COLO829 (cell line): ENCODE measurements around the gene TTC9B.
"Not testable (repeated sequence)": the region's sequence is repeated elsewhere in the genome, so short reads cannot be mapped to it uniquely, and the experiment has no call there.

Experiments used
- DNase-seq: peaks from one replicate; pipeline ENCODE4 v3.0.0; 2012; ENCODE audit warnings: low spot score

Gene TTC9B

DNA sequence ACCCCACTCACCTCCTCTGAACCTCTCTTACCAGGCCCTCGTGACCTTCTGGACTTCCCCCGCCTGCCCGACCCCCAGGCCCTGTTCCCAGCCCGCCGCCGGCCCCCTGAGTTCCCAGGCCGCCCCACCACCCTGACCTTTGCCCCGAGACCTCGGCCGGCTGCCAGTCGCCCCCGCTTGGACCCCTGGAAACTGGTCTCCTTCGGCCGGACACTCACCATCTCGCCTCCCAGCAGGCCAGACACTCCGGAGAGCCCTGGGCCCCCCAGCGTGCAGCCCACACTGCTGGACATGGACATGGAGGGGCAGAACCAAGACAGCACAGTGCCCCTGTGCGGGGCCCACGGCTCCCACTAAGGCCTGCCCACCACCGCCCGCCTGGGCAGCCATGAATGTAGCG lies 3.2 kb downstream of the TTC9B start:
- no peak for DNase-seq

DNA sequence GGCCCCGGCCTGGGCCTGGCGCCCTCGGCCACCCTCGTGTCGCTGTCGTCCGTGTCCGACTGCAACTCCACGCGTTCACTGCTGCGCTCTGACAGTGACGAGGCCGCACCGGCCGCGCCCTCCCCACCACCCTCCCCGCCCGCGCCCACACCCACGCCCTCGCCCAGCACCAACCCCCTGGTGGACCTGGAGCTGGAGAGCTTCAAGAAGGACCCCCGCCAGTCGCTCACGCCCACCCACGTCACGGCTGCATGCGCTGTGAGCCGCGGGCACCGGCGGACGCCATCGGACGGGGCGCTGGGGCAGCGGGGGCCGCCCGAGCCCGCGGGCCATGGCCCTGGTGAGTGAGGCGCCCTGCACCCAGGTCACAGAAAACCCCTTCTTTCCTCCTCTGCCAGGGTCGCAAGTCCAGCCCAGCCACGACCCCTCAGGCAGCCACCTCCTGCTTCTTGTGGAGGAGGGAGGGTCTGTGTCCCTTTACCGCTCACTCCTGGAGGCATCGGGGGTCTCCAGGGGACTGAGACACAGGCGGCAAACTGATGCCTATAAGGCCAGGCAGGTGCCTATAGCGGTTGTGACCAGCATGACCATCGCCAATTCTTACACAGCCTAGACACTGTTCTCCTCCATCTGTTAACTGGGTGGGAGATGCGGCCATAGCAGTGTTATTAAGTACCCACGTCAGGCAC lies 4.2 kb downstream of the TTC9B start:
- DNase-seq: no peak

DNA sequence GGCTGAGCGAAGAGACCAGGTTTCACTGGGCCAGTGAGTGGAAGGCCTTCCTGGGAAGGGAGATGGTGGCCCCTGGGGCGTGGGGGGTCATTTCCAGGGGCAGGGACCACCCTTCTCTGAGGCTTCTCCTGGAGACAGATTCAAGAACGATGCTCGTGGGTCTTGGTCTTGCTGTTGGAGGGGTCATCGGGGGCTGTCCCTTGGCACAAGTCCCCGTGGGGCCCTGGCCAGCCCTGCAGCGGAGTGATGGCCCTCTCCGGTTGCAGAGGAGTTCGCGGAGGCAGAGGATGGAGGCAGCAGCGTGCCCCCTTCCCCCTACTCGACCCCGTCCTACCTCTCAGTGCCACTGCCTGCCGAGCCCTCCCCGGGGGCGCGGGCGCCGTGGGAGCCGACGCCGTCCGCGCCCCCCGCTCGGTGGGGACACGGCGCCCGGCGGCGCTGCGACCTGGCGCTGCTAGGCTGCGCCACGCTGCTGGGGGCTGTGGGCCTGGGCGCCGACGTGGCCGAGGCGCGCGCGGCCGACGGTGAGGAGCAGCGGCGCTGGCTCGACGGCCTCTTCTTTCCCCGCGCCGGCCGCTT lies 4.8 kb downstream of the TTC9B start:
- no peak for DNase-seq

DNA sequence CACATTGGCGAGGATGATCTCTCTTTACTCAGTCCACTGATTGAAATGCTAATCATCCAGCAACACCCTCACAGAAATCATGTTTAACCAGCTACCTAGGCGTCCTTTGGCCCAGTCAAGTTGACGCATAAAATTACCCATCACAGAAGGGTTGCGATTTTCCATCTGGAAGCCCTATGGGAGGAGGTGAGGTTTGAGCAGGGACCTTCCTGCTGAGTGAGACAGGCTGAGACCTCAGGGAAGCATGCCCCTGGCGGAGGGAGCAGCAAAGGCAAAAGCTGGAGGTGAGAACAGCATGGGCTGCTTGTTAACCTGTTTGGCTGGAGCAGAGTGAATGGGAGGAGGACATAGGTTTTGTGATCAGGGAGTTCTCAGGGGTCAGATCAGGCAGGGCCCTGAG lies 7.3 kb downstream of the TTC9B start:
- DNase-seq: no peak

DNA sequence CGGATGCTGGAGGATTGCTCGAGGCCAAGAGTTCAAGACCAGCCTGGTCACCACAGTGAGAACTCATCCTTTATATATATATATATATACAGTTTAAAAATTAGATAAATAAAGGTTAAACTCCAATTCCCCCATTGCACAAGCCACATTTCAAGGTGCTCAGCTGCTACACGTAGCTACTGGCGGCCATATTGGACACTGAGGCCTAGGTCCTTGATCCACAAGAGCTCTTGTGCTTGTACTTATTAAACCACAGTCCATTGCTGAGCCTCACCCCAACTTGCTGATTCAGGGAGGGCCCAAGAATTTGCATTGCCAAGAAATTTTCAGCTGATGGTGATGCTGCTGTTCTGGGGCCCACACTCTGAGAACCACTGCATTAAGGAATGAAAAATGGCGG lies 9.6 kb downstream of the TTC9B start:
- DNase-seq: no peak

DNA sequence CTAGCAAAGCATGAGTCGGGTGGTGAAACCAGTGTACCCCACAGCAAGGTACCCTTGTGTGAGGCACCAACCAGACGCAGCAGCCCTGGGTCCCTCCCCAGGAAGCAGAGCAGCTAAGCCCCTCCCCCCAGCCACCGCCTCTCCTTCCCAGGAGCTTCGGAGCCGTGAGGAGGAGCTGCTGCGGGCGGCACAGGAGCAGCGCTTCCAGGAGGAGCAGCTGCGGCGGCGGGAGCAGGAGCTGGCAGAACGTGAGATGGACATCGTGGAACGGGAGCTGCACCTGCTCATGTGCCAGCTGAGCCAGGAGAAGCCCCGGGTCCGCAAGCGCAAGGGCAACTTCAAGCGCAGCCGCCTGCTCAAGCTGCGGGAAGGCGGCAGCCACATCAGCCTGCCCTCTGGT lies 12.4 kb downstream of the TTC9B start:
- DNase-seq: no peak

DNA sequence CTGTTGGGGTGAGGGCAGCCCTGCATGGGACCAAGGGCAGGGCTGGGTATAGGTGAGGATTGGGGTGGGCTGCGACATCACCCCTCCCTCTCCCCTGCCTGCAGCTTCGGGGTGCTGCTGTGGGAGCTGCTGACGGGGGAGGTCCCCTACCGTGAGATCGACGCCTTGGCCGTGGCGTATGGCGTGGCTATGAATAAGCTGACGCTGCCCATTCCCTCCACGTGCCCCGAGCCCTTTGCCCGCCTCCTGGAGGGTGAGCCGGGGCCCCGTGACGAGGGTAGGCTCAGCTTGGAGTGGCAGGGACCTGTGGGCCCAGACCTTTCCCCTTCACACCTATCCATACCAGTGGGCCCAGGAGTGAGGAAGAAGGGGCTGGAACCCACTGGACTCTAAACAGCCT lies 13.8 kb downstream of the TTC9B start:
- no peak for DNase-seq

DNA sequence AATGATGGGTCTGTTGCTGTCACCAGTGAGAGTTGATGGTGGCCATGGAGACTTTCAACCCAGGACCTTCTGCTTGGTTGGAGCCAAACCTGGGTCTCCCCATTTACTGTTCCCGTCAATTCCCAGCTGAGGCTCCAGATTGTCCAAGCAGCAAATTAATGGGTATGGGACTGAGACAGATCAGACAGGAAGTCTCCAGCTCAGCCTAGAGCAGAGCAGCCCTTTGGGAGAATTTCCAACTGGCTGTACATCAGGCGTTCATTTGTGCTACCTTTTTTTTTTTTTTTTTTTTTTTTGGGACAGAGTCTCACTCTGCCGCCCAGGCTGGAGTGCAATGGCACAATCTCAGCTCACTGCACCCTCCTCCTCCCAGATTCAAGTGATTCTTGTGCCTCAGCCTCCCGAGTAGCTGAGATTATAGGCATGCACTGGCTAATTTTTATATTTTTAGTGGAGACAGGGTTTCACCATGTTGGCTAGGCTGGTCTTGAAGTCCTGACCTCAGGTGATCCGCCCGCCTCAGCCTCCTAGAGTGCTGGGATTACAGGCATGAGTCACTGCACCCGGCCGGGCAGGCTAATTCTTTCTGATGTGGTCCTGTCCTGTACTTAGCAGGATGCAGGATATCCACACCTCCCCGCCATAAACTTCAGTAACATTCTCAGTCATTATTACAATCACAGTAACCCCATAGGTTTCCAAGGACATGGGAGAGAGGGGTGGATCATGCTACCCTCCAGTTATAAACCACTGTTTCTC lies 17.7 kb downstream of the TTC9B start:
- no peak for DNase-seq

DNA sequence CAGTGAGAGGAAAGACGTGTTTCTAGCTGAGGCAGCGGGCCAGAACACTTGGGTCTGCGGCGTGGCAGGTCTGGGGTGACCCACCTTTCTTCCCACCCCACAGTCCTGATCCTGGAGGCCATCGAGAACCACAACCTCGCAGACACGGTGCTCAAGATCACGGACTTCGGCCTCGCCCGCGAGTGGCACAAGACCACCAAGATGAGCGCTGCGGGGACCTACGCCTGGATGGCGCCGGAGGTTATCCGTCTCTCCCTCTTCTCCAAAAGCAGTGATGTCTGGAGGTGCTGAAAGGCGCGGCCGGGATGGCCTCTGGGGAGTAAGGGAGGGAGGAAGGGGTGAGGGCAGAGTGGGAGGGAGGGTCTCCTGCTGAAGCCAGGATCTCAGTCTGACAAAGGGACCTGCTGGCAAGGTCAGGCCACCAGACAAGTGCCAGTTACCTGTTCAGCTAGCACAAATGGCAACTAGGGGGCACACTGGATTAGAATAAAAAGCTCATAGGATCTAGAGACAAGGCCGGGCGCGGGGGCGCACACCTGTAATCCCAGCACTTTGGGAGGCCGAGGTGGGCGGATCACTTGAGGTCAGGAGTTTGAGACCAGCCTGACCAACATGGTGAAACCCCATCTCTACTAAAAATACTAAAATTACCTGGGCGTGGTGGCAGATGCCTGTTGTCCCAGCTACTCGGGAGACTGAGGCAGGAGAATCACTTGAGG lies 19.8 kb downstream of the TTC9B start:
- DNase-seq: no peak

DNA sequence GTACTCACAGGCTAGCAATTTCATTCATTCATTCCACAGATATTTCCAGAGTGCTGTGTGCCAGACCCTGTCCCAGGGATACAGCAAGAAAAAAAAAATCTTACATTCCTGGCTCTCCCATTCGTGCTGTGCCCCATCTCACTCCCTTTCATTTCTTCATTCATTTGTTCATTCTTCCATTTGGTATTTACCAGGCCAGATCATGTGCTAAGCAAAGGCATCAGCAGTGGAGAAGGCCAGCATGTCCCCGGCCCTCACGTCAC lies 24.7 kb downstream of the TTC9B start:
- no peak for DNase-seq

DNA sequence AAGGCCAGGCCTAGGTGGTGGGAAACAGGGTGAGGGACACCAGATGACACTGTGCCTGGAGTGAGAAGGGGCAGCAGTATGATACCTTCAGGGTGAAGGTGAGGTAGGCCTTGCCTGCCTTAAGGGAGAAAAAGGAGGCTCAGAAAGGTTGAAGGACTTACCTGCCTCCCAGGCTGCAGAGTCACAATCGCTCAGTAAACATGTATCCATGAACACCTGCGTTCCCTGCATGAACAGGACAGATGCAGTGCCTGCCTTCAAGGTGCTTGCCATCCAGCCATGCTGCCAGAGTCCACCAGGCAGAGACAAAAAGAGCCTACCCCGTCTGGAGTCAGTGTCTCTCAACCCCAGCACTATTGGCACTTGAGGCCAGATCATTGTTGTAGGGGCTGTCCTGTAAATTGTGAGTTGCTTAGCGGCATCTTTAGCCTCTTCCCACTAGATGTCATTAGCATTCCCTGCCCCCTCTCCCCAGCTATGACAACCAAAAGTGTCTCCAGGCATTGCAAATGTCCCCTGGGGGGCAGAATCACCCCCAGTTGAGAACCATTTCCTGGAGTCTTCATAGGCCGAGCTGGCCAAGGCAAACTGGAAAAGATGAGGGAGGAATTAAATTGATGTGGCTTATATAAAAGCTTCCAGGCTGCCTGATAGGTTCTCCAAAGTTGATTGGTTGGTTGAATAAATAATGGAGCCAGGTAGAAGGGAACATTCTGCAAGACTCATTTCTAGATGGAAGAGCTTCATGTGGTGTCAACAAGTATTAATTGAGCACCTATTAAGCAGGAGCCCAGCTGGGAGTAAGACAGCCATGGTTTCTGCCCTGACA lies 25.2 kb downstream of the TTC9B start:
- DNase-seq: no peak

DNA sequence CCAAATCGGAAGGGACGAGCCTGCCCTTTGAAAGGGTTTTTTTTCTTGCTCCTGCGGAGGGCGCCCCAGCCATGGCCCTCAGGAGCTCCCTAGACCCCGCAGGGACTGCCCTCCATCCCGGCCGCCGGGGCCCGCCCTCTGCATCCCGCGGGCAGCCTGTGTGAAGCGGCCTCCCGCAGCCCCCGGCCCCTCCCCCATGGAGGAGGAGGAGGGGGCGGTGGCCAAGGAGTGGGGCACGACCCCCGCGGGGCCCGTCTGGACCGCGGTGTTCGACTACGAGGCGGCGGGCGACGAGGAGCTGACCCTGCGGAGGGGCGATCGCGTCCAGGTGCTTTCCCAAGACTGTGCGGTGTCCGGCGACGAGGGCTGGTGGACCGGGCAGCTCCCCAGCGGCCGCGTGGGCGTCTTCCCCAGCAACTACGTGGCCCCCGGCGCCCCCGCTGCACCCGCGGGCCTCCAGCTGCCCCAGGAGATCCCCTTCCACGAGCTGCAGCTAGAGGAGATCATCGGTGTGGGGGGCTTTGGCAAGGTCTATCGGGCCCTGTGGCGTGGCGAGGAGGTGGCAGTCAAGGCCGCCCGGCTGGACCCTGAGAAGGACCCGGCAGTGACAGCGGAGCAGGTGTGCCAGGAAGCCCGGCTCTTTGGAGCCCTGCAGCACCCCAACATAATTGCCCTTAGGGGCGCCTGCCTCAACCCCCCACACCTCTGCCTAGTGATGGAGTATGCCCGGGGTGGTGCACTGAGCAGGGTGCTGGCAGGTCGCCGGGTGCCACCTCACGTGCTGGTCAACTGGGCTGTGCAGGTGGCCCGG lies 26.1 kb downstream of the TTC9B start:
- no peak for DNase-seq

DNA sequence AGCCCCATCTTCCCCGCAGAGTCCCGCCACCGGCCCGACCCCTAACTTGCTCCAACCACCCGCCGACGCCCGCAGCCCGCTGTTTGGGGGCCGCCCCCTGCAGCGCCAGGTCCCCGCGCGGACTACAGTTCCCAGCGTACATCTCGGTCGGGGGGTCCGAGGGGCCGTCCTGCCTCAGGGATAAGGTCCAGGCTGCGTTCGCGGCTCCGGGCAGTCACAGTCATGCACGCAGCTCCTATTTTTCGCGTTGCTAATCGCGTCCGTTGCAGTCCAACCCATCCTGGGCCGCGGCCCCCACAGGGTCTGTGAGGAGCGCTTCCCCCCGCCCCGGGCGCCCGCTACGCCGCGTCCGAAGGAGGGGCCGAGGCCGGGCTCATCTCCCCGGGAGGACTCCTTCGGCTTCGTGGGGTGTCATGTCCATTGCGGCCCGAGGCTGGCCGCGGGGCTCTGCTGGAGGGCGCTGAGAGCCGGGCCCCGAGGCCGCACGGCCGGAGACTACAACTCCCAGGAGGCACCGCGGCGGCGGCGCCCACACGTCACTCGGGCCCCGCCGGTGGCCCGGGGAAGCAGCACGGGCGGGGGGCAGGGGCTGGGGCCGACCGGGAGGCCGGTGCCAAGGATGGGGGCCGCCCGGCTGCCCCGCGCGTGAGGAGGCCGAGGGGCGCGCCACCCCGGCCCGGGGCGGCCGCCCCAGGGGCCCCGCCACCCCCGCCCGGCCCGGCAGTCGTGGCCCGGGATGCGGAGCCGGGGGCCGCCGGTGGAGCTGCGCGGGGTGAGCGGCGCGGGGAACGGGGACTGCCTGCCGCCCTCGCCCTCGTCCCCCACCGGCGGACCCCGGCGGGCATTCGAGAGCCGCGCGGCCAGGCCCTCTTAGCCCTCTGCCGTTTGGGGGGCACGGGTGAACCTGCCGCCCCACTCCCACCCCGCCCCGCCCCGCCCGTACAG lies 27.0 kb downstream of the TTC9B start, which contains the start of gene MAP3K10:
MAP3K10 (plus strand) TSS at position 536 of the 945 bp plus-strand sequence. CDS start 606 bp downstream, outside the sequence.
- DNase-seq: peak; percentile 49

DNA sequence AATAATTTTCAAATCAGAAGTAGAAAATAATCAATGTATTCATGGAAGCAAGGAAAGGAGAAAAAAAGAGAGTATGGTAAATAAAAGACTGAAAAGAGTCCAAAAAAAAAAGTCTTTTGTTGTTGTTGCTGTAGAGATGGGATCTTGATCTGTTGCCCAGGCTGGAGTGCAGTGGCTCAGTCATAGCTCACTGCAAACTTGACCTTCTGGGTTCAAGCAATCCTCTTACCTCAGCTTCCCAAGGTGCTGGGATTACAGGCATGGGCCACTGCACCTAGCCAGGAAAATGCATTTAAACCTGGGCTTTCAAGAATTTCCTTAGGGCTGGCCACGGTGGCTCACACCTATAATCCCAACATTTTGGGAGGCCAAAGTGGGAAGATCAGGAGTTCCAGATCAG lies 33.9 kb downstream of the TTC9B start:
- no peak for DNase-seq

DNA sequence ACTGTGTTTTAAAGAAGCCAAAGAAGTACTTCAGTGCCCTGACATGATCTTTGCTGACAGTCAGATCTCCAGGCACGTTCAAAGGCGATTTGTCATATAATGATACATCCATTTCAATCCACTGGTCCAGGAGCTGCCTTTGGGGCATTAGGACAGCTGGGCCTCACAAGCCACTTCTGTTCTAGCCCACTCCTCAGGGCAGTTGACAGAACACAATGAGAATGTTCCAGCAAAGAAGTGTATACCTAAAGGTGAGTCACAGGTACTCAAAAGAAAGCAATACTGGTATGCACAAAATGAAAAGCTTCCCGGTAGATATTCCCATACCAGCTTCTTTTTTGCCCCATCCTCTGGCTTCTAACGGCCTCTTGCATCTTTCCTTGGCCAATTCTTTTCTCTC lies 39.4 kb downstream of the TTC9B start:
- DNase-seq: no peak

DNA sequence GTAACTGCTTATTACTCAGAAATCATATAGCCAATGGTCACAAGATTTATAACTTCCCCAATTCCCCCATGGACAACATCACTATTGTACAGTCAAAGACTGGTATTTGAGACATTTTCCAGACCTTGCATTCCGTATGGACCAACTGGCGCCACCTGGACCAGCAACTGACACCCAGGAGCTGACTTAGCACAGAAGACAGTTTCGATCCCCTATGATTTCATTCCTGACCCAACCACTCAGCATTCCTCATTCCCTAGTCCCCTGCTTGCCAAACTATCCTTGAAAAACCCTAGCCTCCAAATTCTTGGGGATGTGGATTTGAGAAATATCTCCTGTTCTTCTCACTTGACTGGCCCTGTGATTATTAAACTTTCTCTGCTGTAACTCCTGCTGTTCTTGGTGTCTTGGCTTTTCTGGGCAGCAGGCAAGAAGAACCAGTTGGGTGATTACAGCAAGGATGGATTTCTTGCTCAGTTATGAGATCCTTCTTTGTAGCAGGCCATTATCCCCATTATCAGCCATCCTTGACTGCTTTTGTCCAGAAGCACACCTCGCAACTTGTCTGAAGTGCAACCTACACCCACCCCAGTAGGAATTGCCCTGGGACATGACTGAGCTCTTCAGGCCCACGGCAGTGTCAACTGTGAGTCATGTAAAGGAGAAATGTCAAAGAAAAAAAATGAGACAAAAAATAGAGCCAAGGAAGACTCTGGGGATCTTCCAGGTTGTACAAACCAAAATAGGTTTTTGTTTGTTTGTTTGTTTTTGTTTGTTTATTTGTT lies 40.7 kb downstream of the TTC9B start:
- no peak for DNase-seq

DNA sequence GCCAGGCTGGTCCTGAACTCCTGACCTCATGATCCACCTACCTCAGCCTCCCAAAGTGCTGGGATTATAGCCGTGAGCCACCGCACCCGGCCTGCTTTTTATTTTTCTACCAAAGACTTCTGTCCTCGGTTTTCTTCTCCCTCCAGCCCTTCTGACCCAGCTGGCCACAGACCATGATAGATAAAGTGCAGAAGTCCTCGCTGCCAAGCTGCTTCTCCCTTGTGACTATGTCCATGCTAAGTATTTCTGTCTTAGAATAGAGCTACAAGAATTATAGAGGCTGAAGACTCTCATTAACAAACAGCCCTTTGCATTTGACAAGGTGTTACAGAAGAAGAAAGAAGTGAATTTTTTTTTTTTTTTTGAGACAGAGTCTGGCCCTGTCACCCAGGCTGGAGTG lies 42.4 kb downstream of the TTC9B start:
- DNase-seq: no peak

DNA sequence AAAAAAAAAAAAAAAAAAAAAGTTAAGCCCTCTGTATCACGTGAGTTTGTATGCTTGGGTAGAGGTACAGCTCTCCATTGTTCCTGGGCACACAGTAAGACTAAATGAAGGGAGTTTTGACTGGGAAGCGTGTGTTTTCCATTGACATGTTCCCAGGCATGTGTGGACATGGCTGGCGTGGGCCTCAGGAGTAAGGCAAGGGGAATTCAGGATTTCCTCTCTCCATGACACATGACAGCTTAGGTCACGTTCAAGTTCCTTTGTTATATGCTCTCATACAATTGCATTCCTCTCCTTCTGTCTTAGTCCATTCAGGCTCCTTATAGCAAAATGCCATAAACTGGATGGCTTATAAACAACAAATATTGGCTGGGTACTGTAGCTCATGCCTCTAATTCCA lies 44.1 kb downstream of the TTC9B start:
- DNase-seq: no peak

DNA sequence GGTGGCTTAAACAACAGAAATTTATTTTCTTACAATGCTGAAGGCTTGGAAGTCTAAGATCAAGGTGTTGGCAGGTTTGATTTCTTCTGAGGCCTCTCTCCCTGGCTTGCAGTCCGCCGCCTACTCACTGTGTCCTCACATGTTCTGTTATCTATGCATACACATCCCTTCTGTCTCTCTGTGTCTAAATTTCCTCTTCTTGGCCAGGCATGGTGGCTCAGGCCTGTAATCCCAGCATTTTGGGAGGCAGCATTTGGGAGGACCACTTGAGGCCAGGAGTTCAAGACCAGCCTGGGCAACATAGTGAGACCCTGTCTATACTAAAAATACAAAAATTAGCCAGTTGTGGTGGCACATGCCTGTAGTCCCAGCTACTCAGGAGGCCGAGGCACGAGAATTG lies 46.9 kb downstream of the TTC9B start:
- DNase-seq: not testable (repeated sequence)
